B cell (primary cell): ENCODE results near the gene JAG2. TPM values are rescaled to one million over a fixed set of nuclear protein-coding genes. Genes with fewer than 3 reads are reported as not detected.

Experiments used
- ATAC-seq: fragments of 200-7000 bp; cut with Tn5 transposase; one replicate; pipeline ENCODE4 v1.10.0; 2021; ENCODE audit warnings: low read depth, mild to moderate bottlenecking, moderate number of reproducible peaks, moderate library complexity
- CTCF ChIA-PET: fragments of 350-600 bp; sonication (Branson Sonifier 250); formaldehyde crosslinking; loops from one replicate; lab custom pipeline; 2021; ENCODE audit warnings: antibody characterized with exemption, inconsistent platforms; lab: Charles Lee
- POLR2A ChIA-PET: fragments of 350-600 bp; sonication (Branson Sonifier 250); formaldehyde crosslinking; loops from one replicate; lab custom pipeline; 2021; ENCODE audit warnings: antibody characterized with exemption; lab: Charles Lee
- DNase-seq: peaks from one replicate; pipeline ENCODE4 v3.0.0; 2013
- H2AFZ ChIP-seq: 2 replicates; pipeline ENCODE4 v1.6.1; 2012; ENCODE audit warnings: mild to moderate bottlenecking, low read depth, low read length; ENCODE audit not compliant: insufficient read depth, poor library complexity, severe bottlenecking
- H3K27ac ChIP-seq, 2 donors: 1 replicate in 1 of 2; 2 replicates in 1 of 2; pipeline ENCODE4 v1.5.1; 2012 to 2013; ENCODE audit warnings: low read length in 2 of 2, mild to moderate bottlenecking in 2 of 2, moderate library complexity in 1 of 2
- H3K27me3 ChIP-seq, 4 experiments: fragments of 200-600 bp in 1 of 4; sonication (generic) in 1 of 4; replicated peaks in 1 of 4; 1 replicate in 2 of 4; 2 replicates in 2 of 4; pipeline versions ENCODE4 v1.6.1 to v1.7.0; 2013 to 2016; ENCODE audit warnings: low read length in 3 of 4, mild to moderate bottlenecking in 2 of 4, mixed read lengths in 1 of 4, moderate library complexity in 1 of 4; ENCODE audit not compliant: insufficient read depth in 4 of 4, control insufficient read depth in 3 of 4; ENCODE audit errors: control extremely low read depth in 1 of 4
- H3K36me3 ChIP-seq, 2 experiments: replicated peaks in 1 of 2; 1 replicate in 1 of 2; 2 replicates in 1 of 2; pipeline versions ENCODE4 v1.6.1 to v1.7.1; 2013; ENCODE audit warnings: low read length in 1 of 2; ENCODE audit not compliant: insufficient read depth in 2 of 2, control insufficient read depth in 1 of 2; ENCODE audit errors: control extremely low read depth in 1 of 2, extremely low read depth in 1 of 2
- H3K4me1 ChIP-seq, 2 donors: fragments of 200-600 bp in 1 of 2; sonication (generic) in 1 of 2; 1 replicate in 1 of 2; 2 replicates in 1 of 2; pipeline versions ENCODE4 v1.5.1 to v1.6.1; 2013 to 2017; ENCODE audit warnings: low read length in 2 of 2; ENCODE audit not compliant: control insufficient read depth in 2 of 2, insufficient read depth in 2 of 2
- H3K4me2 ChIP-seq: replicated peaks from 2 replicates; pipeline ENCODE3; 2012; ENCODE audit warnings: mild to moderate bottlenecking, low read depth, low read length; ENCODE audit not compliant: poor library complexity, severe bottlenecking
- H3K4me3 ChIP-seq, 5 experiments: fragments of 200-600 bp in 1 of 5; sonication (generic) in 1 of 5; 1 replicate in 3 of 5; 2 replicates in 2 of 5; pipeline versions ENCODE4 v1.5.1 to v1.7.0; 2011 to 2016; ENCODE audit warnings: low read length in 4 of 5, mild to moderate bottlenecking in 4 of 5, low read depth in 2 of 5, control low read depth in 1 of 5, moderate library complexity in 1 of 5; ENCODE audit not compliant: insufficient read depth in 1 of 5; ENCODE audit errors: control extremely low read depth in 1 of 5, extremely low read depth in 1 of 5
- H3K79me2 ChIP-seq: fragments of 200-600 bp; sonication (generic); one replicate; pipeline ENCODE4 v1.6.0; 2016; ENCODE audit warnings: low read length; ENCODE audit not compliant: control insufficient read depth, insufficient read depth
- H3K9ac ChIP-seq: fragments of 200-600 bp; sonication (generic); 2 replicates; pipeline ENCODE4 v1.6.1; 2017; ENCODE audit warnings: mild to moderate bottlenecking, low read length, moderate library complexity
- H3K9me3 ChIP-seq, 3 donors: one replicate each; pipeline versions ENCODE4 v1.6.1 to v1.7.1; 2013; ENCODE audit warnings: low read length in 2 of 3; ENCODE audit not compliant: control insufficient read depth in 2 of 3, insufficient read depth in 1 of 3; ENCODE audit errors: control extremely low read depth in 1 of 3
- H4K20me1 ChIP-seq: 2 replicates; pipeline ENCODE4 v1.6.0; 2012; ENCODE audit warnings: mild to moderate bottlenecking, low read length; ENCODE audit not compliant: insufficient read depth, control insufficient read depth, poor library complexity, severe bottlenecking
- H3K27ac Mint-ChIP-seq: one replicate; pipeline ENCODE4 v1.8.0; 2021; ENCODE audit warnings: mixed read lengths
- H3K27me3 Mint-ChIP-seq: one replicate; pipeline ENCODE4 v1.8.0; 2021; ENCODE audit warnings: mixed read lengths
- H3K4me1 Mint-ChIP-seq: one replicate; pipeline ENCODE4 v1.8.0; 2021; ENCODE audit warnings: mixed read lengths
- H3K4me3 Mint-ChIP-seq: one replicate; pipeline ENCODE4 v1.8.0; 2021; ENCODE audit warnings: mixed read lengths
- H3K9me3 Mint-ChIP-seq: one replicate; pipeline ENCODE4 v1.8.0; 2022; ENCODE audit warnings: mixed read lengths; ENCODE audit not compliant: insufficient read depth
- CTCF ChIP-seq: fragments of 200-600 bp; IDR thresholded peaks from one replicate; pipeline ENCODE4 v1.8.0; 2022; ENCODE audit warnings: antibody characterized with exemption, mild to moderate bottlenecking
- EZH2 ChIP-seq: IDR thresholded peaks from 2 replicates; pipeline ENCODE4 v1.6.1; 2012; ENCODE audit warnings: borderline replicate concordance, low read depth, mild to moderate bottlenecking, moderate library complexity, low read length; ENCODE audit not compliant: insufficient read depth, poor library complexity, severe bottlenecking
- WGBS: methylation state at CpG from one replicate; pipeline ENCODE4 v1.1.5; 2013; ENCODE audit warnings: missing lambda C conversion rate; ENCODE audit not compliant: insufficient coverage; 5-methylcytosine and 5-hydroxymethylcytosine counted together
- intact Hi-C: fragments of 100-400 bp; cut with micrococcal nuclease; formaldehyde crosslinking; loops from one replicate; pipeline ENCODE4 v1.10.0; 2022
- polyA plus RNA-seq: library from polyadenylated mRNA; depleted of rRNA; stranded (reverse); fragments of >200 nt; gene quantifications from 2 replicates; pipeline ENCODE4 v1.2.3, GENCODE V29; 2012
- total RNA-seq, 2 donors: library from RNA; stranded (reverse); fragments of 120-200 nt in 1 of 2; gene quantifications; 1 replicate in 1 of 2; 2 replicates in 1 of 2; pipeline versions ENCODE4 v1.2.3 to v1.2.4, GENCODE V29; 2013 to 2022

JAG2 gene
- total and polyA plus RNA-seq, 2 donors (not counting 1 experiment from before 2014, with no cell fraction given), result 0.27 to 0.34 TPM

GRCh38 chr14:105195522-105196264, 27.1 kb upstream of the JAG2 start:
- 17% methylated on average over 21 of the region's 25 CpGs for WGBS
- peaks cover 0 to 11% (median 0%) of the 10 kb centered on the region in 3 donors for H3K9me3 ChIP-seq
- no peak overlapping the region for H2AFZ ChIP-seq
- CTCF ChIA-PET, result interaction anchor here (0.6 to 1.7 kb wide), 2 partner anchors 71 to 105 kb away, joined by 4 to 5 read pairs; no protein-coding TSS in a partner anchor
- H3K27ac Mint-ChIP-seq, result no peak overlapping the region
- ATAC-seq (no peak), DNase-seq (no peak)
- intact Hi-C loops, result no loop called here
- no peak overlapping the region for H3K4me3 ChIP-seq
- peaks cover 0 to 72% (median 31%) of the 10 kb centered on the region in 4 experiments for H3K27me3 ChIP-seq
- no peak for TF ChIP-seq EZH2
- no peak for TF ChIP-seq CTCF
- no peaks in the 10 kb centered on the region for H3K36me3 ChIP-seq
- peaks cover 32% of the 10 kb centered on the region for H3K4me1 Mint-ChIP-seq
- H3K9me3 Mint-ChIP-seq, result no peaks in the 10 kb centered on the region
- H3K9ac ChIP-seq, result no peak overlapping the region
- peaks cover 43 to 47% of the 10 kb centered on the region in 2 donors for H3K4me1 ChIP-seq
- H3K4me2 ChIP-seq, result peak overlapping the region; percentile 68
- H4K20me1 ChIP-seq, result no peaks in the 10 kb centered on the region
- POLR2A ChIA-PET, result no interaction called here
- no peak overlapping the region for H3K27ac ChIP-seq
- peaks cover 39% of the 10 kb centered on the region for H3K27me3 Mint-ChIP-seq
- no peaks in the 10 kb centered on the region for H3K79me2 ChIP-seq
- H3K4me3 Mint-ChIP-seq, result peak overlapping the region; percentile 32

GRCh38 chr14:105195051-105195450, 26.5 kb upstream of the JAG2 start:
- no peak for DNase-seq
- 78% methylated on average over 6 of the region's 10 CpGs for WGBS
- CTCF ChIA-PET, result interaction anchor here (0.6 to 1.7 kb wide), 2 partner anchors 72 to 105 kb away, joined by 4 to 5 read pairs; no protein-coding TSS in a partner anchor
- H3K9me3 ChIP-seq, result peaks cover 0 to 11% (median 0%) of the 10 kb centered on the region in 3 donors
- H3K27me3 Mint-ChIP-seq, result peaks cover 37% of the 10 kb centered on the region
- H2AFZ ChIP-seq, result no peak overlapping the region
- no peak overlapping the region for H3K9ac ChIP-seq
- peak overlapping the region; percentile 68 for H3K4me2 ChIP-seq
- H3K27ac ChIP-seq, result no peak overlapping the region
- H3K79me2 ChIP-seq, result no peaks in the 10 kb centered on the region
- no peak overlapping the region for H3K4me3 ChIP-seq
- H3K27me3 ChIP-seq, result peaks cover 0 to 66% (median 30%) of the 10 kb centered on the region in 4 experiments
- H3K4me3 Mint-ChIP-seq, result no peak overlapping the region
- H3K9me3 Mint-ChIP-seq, result no peaks in the 10 kb centered on the region
- no peak overlapping the region for H3K27ac Mint-ChIP-seq
- no peaks in the 10 kb centered on the region for H4K20me1 ChIP-seq
- peaks cover 32% of the 10 kb centered on the region for H3K4me1 Mint-ChIP-seq
- POLR2A ChIA-PET, result no interaction called here
- TF ChIP-seq EZH2 (no peak), CTCF (no peak)
- H3K36me3 ChIP-seq, result no peaks in the 10 kb centered on the region
- intact Hi-C loops, result no loop called here
- no peak for ATAC-seq
- peaks cover 43 to 47% of the 10 kb centered on the region in 2 donors for H3K4me1 ChIP-seq
